PC-3 (cell line): Measurements from ENCODE around the gene TTC23L. TPM values are rescaled to one million over a fixed set of nuclear protein-coding genes. Genes with fewer than 3 reads are reported as not detected.
"Not testable (repeated sequence)": the region's sequence is repeated elsewhere in the genome, so short reads cannot be mapped to it uniquely, and the experiment has no call there.

Experiments used
- ATAC-seq: fragments of 200-7000 bp; cut with Tn5 transposase; 2 replicates; pipeline ENCODE4 v1.9.1; 2020; ENCODE audit warnings: mild to moderate bottlenecking, moderate library complexity
- BruUV-seq: library from RNA; stranded (reverse); fragments of 400-500 nt; replicated peaks from 2 replicates; lab custom pipeline; 2021; lab: Mats Ljungman, UMichigan
- CTCF ChIA-PET: fragments of 300-600 bp; sonication (Branson Sonifier 250); formaldehyde crosslinking; loops from one replicate; lab custom pipeline; 2022; ENCODE audit warnings: antibody characterized with exemption; lab: Charles Lee
- POLR2A ChIA-PET: fragments of 300-600 bp; sonication (Branson Sonifier 250); formaldehyde crosslinking; loops from one replicate; lab custom pipeline; 2022; ENCODE audit warnings: antibody characterized with exemption; ENCODE audit not compliant: unreplicated experiment; lab: Charles Lee
- DNase-seq: peaks from one replicate; pipeline ENCODE4 v3.0.0-alpha.2; 2015
- H2AFZ ChIP-seq: fragments of 300-600 bp; sonication (generic); 2 replicates; pipeline ENCODE4 v1.6.0; 2016; ENCODE audit warnings: antibody characterized with exemption, low read length
- H3F3A ChIP-seq: fragments of 300-600 bp; sonication (generic); one replicate; pipeline ENCODE4 v1.6.0; 2017; ENCODE audit warnings: antibody characterized with exemption, low read length, control low read depth, mild to moderate bottlenecking; ENCODE audit not compliant: unreplicated experiment
- H3K27ac ChIP-seq: fragments of 300-600 bp; sonication (generic); 2 replicates; pipeline ENCODE4 v1.5.1; 2016; ENCODE audit warnings: mild to moderate bottlenecking, low read length
- H3K27me3 ChIP-seq: fragments of 300-600 bp; sonication (generic); 2 replicates; pipeline ENCODE4 v1.6.1; 2016; ENCODE audit warnings: low read length, mixed read lengths
- H3K36me3 ChIP-seq: fragments of 300-600 bp; sonication (generic); 2 replicates; pipeline ENCODE4 v1.6.1; 2016; ENCODE audit warnings: low read depth, mixed run types, low read length, mixed read lengths
- H3K4me1 ChIP-seq: fragments of 300-600 bp; sonication (generic); 2 replicates; pipeline ENCODE4 v1.5.1; 2016; ENCODE audit warnings: low read length; ENCODE audit not compliant: insufficient read depth
- H3K4me2 ChIP-seq: fragments of 300-600 bp; sonication (generic); 2 replicates; pipeline ENCODE4 v1.6.0; 2016; ENCODE audit warnings: low read length
- H3K4me3 ChIP-seq: fragments of 300-600 bp; sonication (generic); 2 replicates; pipeline ENCODE4 v1.5.1; 2016; ENCODE audit warnings: mild to moderate bottlenecking, low read length, mixed read lengths
- H3K79me2 ChIP-seq: fragments of 300-600 bp; sonication (generic); 2 replicates; pipeline ENCODE4 v1.6.1; 2017; ENCODE audit warnings: low read length, mixed read lengths
- H3K9ac ChIP-seq: fragments of 300-600 bp; sonication (generic); 2 replicates; pipeline ENCODE4 v1.6.0; 2016; ENCODE audit warnings: mild to moderate bottlenecking, low read length
- H3K9me2 ChIP-seq: fragments of 300-600 bp; sonication (generic); replicated peaks from 2 replicates; pipeline ENCODE4 v1.6.1; 2016; ENCODE audit warnings: mixed run types, low read length, mixed read lengths
- H3K9me3 ChIP-seq: fragments of 300-600 bp; sonication (generic); 2 replicates; pipeline ENCODE4 v1.6.1; 2016; ENCODE audit warnings: low read length, mixed read lengths
- H4K20me1 ChIP-seq: fragments of 300-600 bp; sonication (generic); 2 replicates; pipeline ENCODE4 v1.6.1; 2016; ENCODE audit warnings: low read length, mixed read lengths
- EZH2 ChIP-seq: fragments of 300-600 bp; sonication (generic); IDR thresholded peaks from one replicate; pipeline ENCODE4 v1.6.1; 2017; ENCODE audit warnings: antibody characterized with exemption, mild to moderate bottlenecking, low read length; ENCODE audit not compliant: unreplicated experiment
- EZH2phosphoT487 ChIP-seq: fragments of 300-600 bp; sonication (generic); IDR thresholded peaks from 2 replicates; pipeline ENCODE4 v1.6.1; 2018; ENCODE audit warnings: mild to moderate bottlenecking, antibody characterized with exemption, low read length, borderline replicate concordance
- intact Hi-C: fragments of 100-400 bp; cut with micrococcal nuclease; formaldehyde crosslinking; loops from 2 replicates; pipeline ENCODE4 v1.9.0; 2023
- total RNA-seq: library from RNA; depleted of rRNA; stranded (reverse); fragments of >200 nt; gene quantifications from 2 replicates; pipeline ENCODE4 v1.2.3, GENCODE V29; 2014
- TF ChIP-seq, protein P1 (sequence below): fragments of 300-600 bp; sonication (generic); conservative IDR thresholded peaks from 2 replicates; pipeline ENCODE4 v1.5.1; 2017; ENCODE audit warnings: antibody characterized with exemption, low read depth, mild to moderate bottlenecking, low read length

Gene TTC23L
- total RNA-seq, 1 experiment from 2014 or later: 0.84 TPM

DNA sequence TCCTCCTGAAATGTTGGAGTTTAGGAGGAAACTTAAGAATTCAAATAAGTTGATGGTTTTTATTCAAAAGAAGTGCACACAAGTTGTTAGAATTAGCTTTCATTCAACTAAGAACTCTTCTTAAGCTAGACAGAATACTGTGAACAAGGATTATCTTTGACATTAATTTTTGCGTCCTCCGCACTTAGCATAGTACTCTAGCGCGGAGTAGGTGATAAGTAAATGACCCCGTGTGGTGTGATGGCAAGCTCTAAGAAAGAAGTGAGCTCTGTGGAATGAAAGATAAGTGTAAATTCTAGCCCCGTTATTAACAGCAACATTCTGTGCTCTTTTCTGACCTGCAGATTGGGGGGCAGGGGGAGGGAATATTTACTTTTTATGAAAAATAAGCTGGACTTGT is 77.6 kb downstream of the TTC23L start:
- Histone ChIP-seq H3K4me3 (peak overlapping the region; percentile 88), H3K27me3 (no peaks in the 10 kb centered on the region), H3K4me1 (peaks cover 38% of the 10 kb centered on the region), H2AFZ (no peak overlapping the region), H3K9me3 (no peaks in the 10 kb centered on the region), H3K9me2 (no peaks in the 10 kb centered on the region), H4K20me1 (peaks cover 18% of the 10 kb centered on the region), H3F3A (no peaks in the 10 kb centered on the region), H3K79me2 (peaks cover 97% of the 10 kb centered on the region), H3K9ac (peak overlapping the region; percentile 98), H3K4me2 (peak overlapping the region; percentile 89), H3K27ac (no peak overlapping the region), H3K36me3 (peaks cover 35% of the 10 kb centered on the region)
- BruUV-seq: no TSS peak
- ATAC-seq (no peak), DNase-seq (no peak)
- intact Hi-C loops: loop anchor here (10.0 kb wide), 1 partner anchor 912 kb away; the partner anchor contains the start of gene AMACR
- ChIA-PET POLR2A (interaction anchor here (0.6 kb wide), 1 partner anchor 1241 kb away, joined by 3 read pairs; no protein-coding TSS in a partner anchor), CTCF (no interaction called here)
- no peak for TF ChIP-seq EZH2
- TF ChIP-seq, protein P1, sequence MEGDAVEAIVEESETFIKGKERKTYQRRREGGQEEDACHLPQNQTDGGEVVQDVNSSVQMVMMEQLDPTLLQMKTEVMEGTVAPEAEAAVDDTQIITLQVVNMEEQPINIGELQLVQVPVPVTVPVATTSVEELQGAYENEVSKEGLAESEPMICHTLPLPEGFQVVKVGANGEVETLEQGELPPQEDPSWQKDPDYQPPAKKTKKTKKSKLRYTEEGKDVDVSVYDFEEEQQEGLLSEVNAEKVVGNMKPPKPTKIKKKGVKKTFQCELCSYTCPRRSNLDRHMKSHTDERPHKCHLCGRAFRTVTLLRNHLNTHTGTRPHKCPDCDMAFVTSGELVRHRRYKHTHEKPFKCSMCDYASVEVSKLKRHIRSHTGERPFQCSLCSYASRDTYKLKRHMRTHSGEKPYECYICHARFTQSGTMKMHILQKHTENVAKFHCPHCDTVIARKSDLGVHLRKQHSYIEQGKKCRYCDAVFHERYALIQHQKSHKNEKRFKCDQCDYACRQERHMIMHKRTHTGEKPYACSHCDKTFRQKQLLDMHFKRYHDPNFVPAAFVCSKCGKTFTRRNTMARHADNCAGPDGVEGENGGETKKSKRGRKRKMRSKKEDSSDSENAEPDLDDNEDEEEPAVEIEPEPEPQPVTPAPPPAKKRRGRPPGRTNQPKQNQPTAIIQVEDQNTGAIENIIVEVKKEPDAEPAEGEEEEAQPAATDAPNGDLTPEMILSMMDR: no peak

GRCh38 chr5:34918025-34918424 is 79.1 kb downstream of the TTC23L start:
- Histone ChIP-seq H3K36me3 (peaks cover 40% of the 10 kb centered on the region), H3K9me2 (no peaks in the 10 kb centered on the region), H3K4me1 (peaks cover 43% of the 10 kb centered on the region), H3K79me2 (peaks cover 82% of the 10 kb centered on the region), H3K4me2 (peak overlapping the region; percentile 89), H3F3A (peaks cover 8% of the 10 kb centered on the region), H3K27me3 (no peaks in the 10 kb centered on the region), H4K20me1 (peaks cover 18% of the 10 kb centered on the region), H2AFZ (no peak overlapping the region), H3K9ac (no peak overlapping the region), H3K9me3 (no peaks in the 10 kb centered on the region), H3K27ac (no peak overlapping the region), H3K4me3 (peak overlapping the region; percentile 88)
- intact Hi-C loops: loop anchor here (10.0 kb wide), 1 partner anchor 913 kb away; the partner anchor contains the start of gene AMACR
- no TSS peak for BruUV-seq
- DNase-seq (no peak), ATAC-seq (no peak)
- POLR2A ChIA-PET: interaction anchor here (1.2 kb wide), 1 partner anchor 11 kb away, joined by 4 read pairs; no protein-coding TSS in a partner anchor
- CTCF ChIA-PET: no interaction called here
- TF ChIP-seq, protein P1: no peak
- TF ChIP-seq EZH2: no peak
- TF ChIP-seq EZH2phosphoT487: no peak

GRCh38 chr5:34919077-34919476 is 80.1 kb downstream of the TTC23L start:
- no peak overlapping the region for H3K27ac ChIP-seq
- H2AFZ ChIP-seq: no peak overlapping the region
- intact Hi-C loops: loop anchor here (10.0 kb wide), 1 partner anchor 914 kb away; the partner anchor contains the start of gene AMACR
- H3K4me2 ChIP-seq: no peak overlapping the region
- H3K9me2 ChIP-seq: no peaks in the 10 kb centered on the region
- peaks cover 72% of the 10 kb centered on the region for H3K79me2 ChIP-seq
- no peak overlapping the region for H3K9ac ChIP-seq
- peaks cover 24% of the 10 kb centered on the region for H4K20me1 ChIP-seq
- BruUV-seq: no TSS peak
- H3K9me3 ChIP-seq: no peaks in the 10 kb centered on the region
- TF ChIP-seq, protein P1: peak; percentile 37; the same call in 1 of the 2 replicates
- TF ChIP-seq EZH2phosphoT487: no peak
- no peaks in the 10 kb centered on the region for H3K27me3 ChIP-seq
- peaks cover 45% of the 10 kb centered on the region for H3K36me3 ChIP-seq
- DNase-seq (no peak), ATAC-seq (no peak)
- POLR2A ChIA-PET: no interaction called here
- no peak overlapping the region for H3K4me3 ChIP-seq
- H3K4me1 ChIP-seq: peaks cover 45% of the 10 kb centered on the region
- H3F3A ChIP-seq: peaks cover 14% of the 10 kb centered on the region
- CTCF ChIA-PET: interaction anchor here (0.7 kb wide), 1 partner anchor 1658 kb away, joined by 6 read pairs; no protein-coding TSS in a partner anchor

- not testable (repeated sequence) for ATAC-seq
Measured at GRCh38 chr5:34923256-34923655, 84.3 kb downstream of the TTC23L start.

More at GRCh38 chr5:34923256-34923655, 84.3 kb downstream of the TTC23L start:
- POLR2A ChIA-PET: interaction anchor here (0.6 kb wide), 1 partner anchor 181 kb away, joined by 3 read pairs; no protein-coding TSS in a partner anchor
- Histone ChIP-seq H3K4me2 (peak overlapping the region; percentile 76), H3K79me2 (peaks cover 50% of the 10 kb centered on the region), H3K4me1 (peaks cover 40% of the 10 kb centered on the region), H3K27ac (peak overlapping the region; percentile 57), H3K36me3 (peaks cover 71% of the 10 kb centered on the region), H3F3A (peaks cover 24% of the 10 kb centered on the region), H4K20me1 (peaks cover 19% of the 10 kb centered on the region)
- H3K27me3 ChIP-seq, H3K9me3 ChIP-seq, H2AFZ ChIP-seq, H3K4me3 ChIP-seq, DNase-seq, intact Hi-C loops, BruUV-seq, H3K9ac ChIP-seq, H3K9me2 ChIP-seq: not testable (repeated sequence)
- CTCF ChIA-PET: interaction anchor here (0.5 kb wide), 1 partner anchor 1769 kb away, joined by 4 read pairs; no protein-coding TSS in a partner anchor
